Stimulated activated effector memory CD8-positive, alpha-beta T cell treated with anti-CD3 and anti-CD28 coated beads, Interleukin-12 subunit alpha, Interleukin-12 subunit beta, amount 100 ng/mL, for 72 hours (primary cell): ENCODE data around the gene TCAP.
"Not testable (repeated sequence)": the region's sequence is repeated elsewhere in the genome, so short reads cannot be mapped to it uniquely, and the experiment has no call there.

Experiments
- ATAC-seq: fragments of 150-1000 bp; cut with Tn5 transposase; 2 replicates; pipeline ENCODE4 v1.10.0; 2021
- DNase-seq, 2 donors: peaks; one replicate each; pipeline ENCODE4 v3.0.0; 2021 to 2022; ENCODE audit warnings: low spot score in 2 of 2
- H3K27ac Mint-ChIP-seq: one replicate; pipeline ENCODE4 v1.8.0; 2022; ENCODE audit warnings: mild to moderate bottlenecking, mixed read lengths
- H3K36me3 Mint-ChIP-seq: one replicate; pipeline ENCODE4 v1.8.0; 2022; ENCODE audit warnings: mild to moderate bottlenecking, mixed read lengths
- H3K4me1 Mint-ChIP-seq: one replicate; pipeline ENCODE4 v1.8.0; 2022; ENCODE audit warnings: mixed read lengths
- H3K4me3 Mint-ChIP-seq: one replicate; pipeline ENCODE4 v1.8.0; 2022; ENCODE audit warnings: mild to moderate bottlenecking, mixed read lengths
- H3K9me3 Mint-ChIP-seq: one replicate; pipeline ENCODE4 v1.8.0; 2022; ENCODE audit warnings: mixed read lengths

Gene TCAP

DNA sequence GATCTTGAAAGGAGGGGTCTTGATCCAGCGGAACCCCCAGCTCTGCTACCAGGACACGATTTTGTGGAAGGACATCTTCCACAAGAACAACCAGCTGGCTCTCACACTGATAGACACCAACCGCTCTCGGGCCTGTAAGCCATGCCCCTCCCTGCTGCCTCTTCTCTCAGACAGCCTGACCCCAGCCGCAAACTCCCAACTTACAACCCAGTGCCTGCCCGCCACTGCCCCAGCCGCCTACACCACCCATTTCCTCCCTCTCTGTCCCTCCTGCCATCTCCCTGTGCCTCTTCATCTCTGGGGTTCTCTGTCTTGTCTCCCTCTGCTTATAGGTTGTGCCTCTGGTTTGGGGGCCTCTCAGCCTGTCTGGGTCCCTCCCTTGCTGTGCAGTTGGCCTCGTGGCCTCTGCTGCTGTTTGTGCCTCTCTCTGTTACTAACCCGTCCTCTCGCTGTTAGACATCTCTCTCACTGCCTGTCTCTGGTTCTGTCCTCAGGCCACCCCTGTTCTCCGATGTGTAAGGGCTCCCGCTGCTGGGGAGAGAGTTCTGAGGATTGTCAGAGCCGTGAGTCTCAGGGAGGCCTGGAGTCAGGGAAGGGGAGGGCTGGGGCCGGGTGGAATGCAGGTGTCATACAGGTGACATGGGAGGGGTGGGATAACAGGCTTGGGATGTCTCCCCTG, 44.3 kb downstream of the TCAP start:
- DNase-seq: no peak
- peak; percentile 29 for ATAC-seq
- H3K36me3 Mint-ChIP-seq: no peaks in the 10 kb centered on the region
- H3K4me3 Mint-ChIP-seq: peak overlapping the region; percentile 34
- no peaks in the 10 kb centered on the region for H3K9me3 Mint-ChIP-seq
- peaks cover 21% of the 10 kb centered on the region for H3K4me1 Mint-ChIP-seq
- H3K27ac Mint-ChIP-seq: peak overlapping the region; percentile 90

- peak overlapping the region; percentile 90 for H3K27ac Mint-ChIP-seq
- DNase-seq (no peak), ATAC-seq (peak; percentile 27)
- H3K36me3 Mint-ChIP-seq: no peaks in the 10 kb centered on the region
- peaks cover 21% of the 10 kb centered on the region for H3K4me1 Mint-ChIP-seq
- peak overlapping the region; percentile 34 for H3K4me3 Mint-ChIP-seq
- H3K9me3 Mint-ChIP-seq: no peaks in the 10 kb centered on the region
These were observed 45.1 kb downstream of the TCAP start for GRCh38 chr17:39709998-39710964.

DNA sequence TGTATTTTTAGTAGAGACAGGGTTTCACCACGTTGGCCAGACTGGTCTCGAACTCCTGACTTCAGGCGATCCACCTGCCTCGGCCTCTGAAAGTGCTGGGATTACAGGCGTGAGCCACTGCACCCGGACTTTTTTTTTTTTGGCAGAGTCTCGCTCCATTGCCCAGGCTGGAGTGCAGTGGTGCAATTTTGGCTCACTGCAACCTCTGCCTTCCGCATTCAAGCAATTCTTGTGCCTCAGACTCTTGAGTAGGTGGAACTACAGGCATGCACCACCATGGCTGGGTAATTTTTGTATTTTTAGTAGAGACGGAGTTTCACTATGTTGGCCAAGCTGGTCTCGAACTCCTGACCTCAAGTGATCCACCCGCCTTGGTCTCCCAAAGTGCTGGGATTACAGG, 45.9 kb downstream of the TCAP start:
- not testable (repeated sequence) for ATAC-seq, H3K9me3 Mint-ChIP-seq, DNase-seq, H3K36me3 Mint-ChIP-seq, H3K27ac Mint-ChIP-seq, H3K4me3 Mint-ChIP-seq
- H3K4me1 Mint-ChIP-seq: peaks cover 21% of the 10 kb centered on the region

DNA sequence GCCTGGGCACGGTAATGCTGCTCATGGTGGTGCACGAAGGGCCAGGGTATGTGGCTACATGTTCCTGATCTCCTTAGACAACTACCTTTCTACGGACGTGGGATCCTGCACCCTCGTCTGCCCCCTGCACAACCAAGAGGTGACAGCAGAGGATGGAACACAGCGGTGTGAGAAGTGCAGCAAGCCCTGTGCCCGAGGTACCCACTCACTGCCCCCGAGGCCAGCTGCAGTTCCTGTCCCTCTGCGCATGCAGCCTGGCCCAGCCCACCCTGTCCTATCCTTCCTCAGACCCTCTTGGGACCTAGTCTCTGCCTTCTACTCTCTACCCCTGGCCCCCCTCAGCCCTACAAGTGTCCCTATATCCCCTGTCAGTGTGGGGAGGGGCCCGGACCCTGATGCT, 46.7 kb downstream of the TCAP start:
- Mint-ChIP-seq H3K4me1 (peaks cover 19% of the 10 kb centered on the region), H3K4me3 (no peak overlapping the region), H3K36me3 (no peaks in the 10 kb centered on the region), H3K27ac (no peak overlapping the region), H3K9me3 (no peaks in the 10 kb centered on the region)
- DNase-seq (no peak), ATAC-seq (no peak)

GRCh38 chr17:39714234-39714633, 49.1 kb downstream of the TCAP start:
- no peak for DNase-seq
- Mint-ChIP-seq H3K4me3 (no peak overlapping the region), H3K36me3 (no peaks in the 10 kb centered on the region), H3K4me1 (peaks cover 6% of the 10 kb centered on the region), H3K9me3 (no peaks in the 10 kb centered on the region), H3K27ac (no peak overlapping the region)
- ATAC-seq: no peak

DNA sequence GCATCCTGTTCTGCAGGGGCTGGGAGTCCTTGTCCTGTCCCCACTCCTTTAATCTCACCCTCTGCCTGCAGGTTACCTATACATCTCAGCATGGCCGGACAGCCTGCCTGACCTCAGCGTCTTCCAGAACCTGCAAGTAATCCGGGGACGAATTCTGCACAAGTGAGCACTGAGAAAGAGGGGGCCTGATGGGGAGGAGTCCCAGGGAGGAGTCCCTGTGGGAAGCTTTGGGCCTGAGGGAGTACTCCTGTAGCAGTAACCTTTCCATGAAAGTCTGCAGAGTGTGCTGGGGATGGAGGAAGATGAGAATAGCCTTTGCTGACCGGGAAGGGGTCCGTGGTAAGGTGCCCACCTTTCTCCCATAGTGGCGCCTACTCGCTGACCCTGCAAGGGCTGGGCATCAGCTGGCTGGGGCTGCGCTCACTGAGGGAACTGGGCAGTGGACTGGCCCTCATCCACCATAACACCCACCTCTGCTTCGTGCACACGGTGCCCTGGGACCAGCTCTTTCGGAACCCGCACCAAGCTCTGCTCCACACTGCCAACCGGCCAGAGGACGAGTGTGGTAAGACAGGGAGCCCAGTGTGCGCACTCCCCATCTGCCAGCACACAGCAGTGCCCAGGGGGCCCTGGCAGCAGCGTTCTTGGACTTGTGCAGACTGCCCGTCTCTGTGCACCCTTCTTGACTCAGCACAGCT, 50.4 kb downstream of the TCAP start:
- peak; percentile 21 for ATAC-seq
- H3K9me3 Mint-ChIP-seq: no peaks in the 10 kb centered on the region

More for the DNA sequence above, 50.4 kb downstream of the TCAP start:
- Mint-ChIP-seq H3K4me1 (no peaks in the 10 kb centered on the region), H3K4me3 (no peak overlapping the region), H3K27ac (no peak overlapping the region), H3K36me3 (no peaks in the 10 kb centered on the region)
- no peak for DNase-seq
